ENCODE results near the gene PNMA8A. TPM values are rescaled to one million over a fixed set of nuclear protein-coding genes. Genes with fewer than 3 reads are reported as not detected.

PNMA8A gene
- total RNA-seq, 2 donors from 2014 or later = 17.3 to 32.5 TPM

- H3K27me3 Mint-ChIP-seq (ENCODE audit: insufficient read depth) = peaks cover 7% of the 10 kb centered on the region
- no peaks in the 10 kb centered on the region for H3K36me3 ChIP-seq (ENCODE audit: control insufficient read depth, insufficient read depth, low read length)
- no peaks in the 10 kb centered on the region for H3K27me3 ChIP-seq (ENCODE audit: control insufficient read depth, insufficient read depth, low read length, poor library complexity, severe bottlenecking)
- H3K36me3 Mint-ChIP-seq (ENCODE audit: low read depth) = no peaks in the 10 kb centered on the region
- no peak overlapping the region for H3K27ac Mint-ChIP-seq
- no peak overlapping the region for H3K4me3 Mint-ChIP-seq
- H3K27ac ChIP-seq (ENCODE audit: low read depth, low read length) = no peak overlapping the region
- peaks cover 2% of the 10 kb centered on the region for H3K4me1 Mint-ChIP-seq
- no peaks in the 10 kb centered on the region for H3K9me3 Mint-ChIP-seq
- no peaks in the 10 kb centered on the region for H3K9me3 ChIP-seq (ENCODE audit: control insufficient read depth, low read length)
- no peak for DNase-seq
- no peak overlapping the region for H3K4me3 ChIP-seq (ENCODE audit: low read length)
- no peak for TF ChIP-seq CTCF (conservative IDR thresholded peaks at IDR 0.05)
- H3K4me1 ChIP-seq (ENCODE audit: control insufficient read depth, insufficient read depth, low read length) = no peaks in the 10 kb centered on the region
- no peak overlapping the region for H3K9ac ChIP-seq (ENCODE audit: extremely low read depth, low read length, poor library complexity, severe bottlenecking)
- WGBS, 2 experiments (ENCODE audit: insufficient coverage in 1 of 2, insufficient read length in 1 of 2) = 92 to 96% methylated on average over 4 to 7 of the region's 7 CpGs
Observed at GRCh38 chr19:46420056-46420455, 51.3 kb downstream of the PNMA8A start.

Other genes with a start within 250 kb of the PNMA8A start
- not detected for gene IGFL1, start 241.8 kb downstream of the PNMA8A start, total RNA-seq
- gene HIF3A, start 174.5 kb downstream of the PNMA8A start, total RNA-seq = 10 to 100 TPM; 41.6 to 71.9 TPM
- gene PPP5C, start 124.5 kb downstream of the PNMA8A start, total RNA-seq = 100 to 1,000 TPM; 101 to 112 TPM
- 10 to 100 TPM; 27.5 to 30.5 TPM for gene CCDC8, start 58.0 kb downstream of the PNMA8A start, total RNA-seq
- gene PNMA8C, start 42.6 kb downstream of the PNMA8A start, total RNA-seq = under 1 TPM; 0.20 to 0.33 TPM
- gene PNMA8B, start 24.3 kb upstream of the PNMA8A start, total RNA-seq = 1 to 10 TPM; 3.1 to 5.9 TPM
- 100 to 1,000 TPM; 564 to 573 TPM for gene CALM3, start 129.8 kb upstream of the PNMA8A start, total RNA-seq
- gene PTGIR, start 153.5 kb upstream of the PNMA8A start, total RNA-seq = not detected
- gene GNG8, start 164.6 kb upstream of the PNMA8A start, total RNA-seq = not detected
- under 1 TPM; 0.15 to 0.70 TPM for gene DACT3, start 189.6 kb upstream of the PNMA8A start, total RNA-seq
- gene PRKD2, start 245.6 kb upstream of the PNMA8A start, total RNA-seq = 10 to 100 TPM; 80.5 to 90.8 TPM